Measurements from ENCODE around the gene ZNF564. TPM values are rescaled to one million over a fixed set of nuclear protein-coding genes. Genes with fewer than 3 reads are reported as not detected.

The ZNF564 gene
- total and polyA plus RNA-seq, 2 of the 13 experiments (the other 11 are each of a cell fraction or from before 2014, with no cell fraction given), result 2.3 to 11.1 TPM

GRCh38 chr19:12481781-12482508 lies 69.3 kb downstream of the ZNF564 start:
- no TSS peak for BruUV-seq (replicated peaks)
- Histone ChIP-seq H3K4me3 (replicated peaks in 1 of 3; ENCODE audit: insufficient read depth in 1 of 3, low read depth in 2 of 3, low read length in 3 of 3) (no peak overlapping the region), H3K27ac (ENCODE audit: extremely low read length, insufficient read depth, low read length) (peak overlapping the region; percentile 23), H3K9me3 (ENCODE audit: low read length) (no peaks in the 10 kb centered on the region), H3K4me2 (ENCODE audit: low read depth, low read length) (peak overlapping the region; percentile 38), H4K20me1 (ENCODE audit: insufficient read depth, low read length) (no peaks in the 10 kb centered on the region), H3K27me3 (ENCODE audit: control insufficient read depth in 1 of 2, insufficient read depth in 2 of 2, low read length in 2 of 2) (no peaks in the 10 kb centered on the region; a peak in 1 of 5 replicates), H3K79me2 (ENCODE audit: insufficient read depth, low read length) (peaks cover 35% of the 10 kb centered on the region), H3K4me1 (ENCODE audit: insufficient read depth, low read length) (peaks cover 37% of the 10 kb centered on the region), H3K9ac (ENCODE audit: insufficient read depth, low read depth, low read length) (0 out of 2 replicates have a peak overlapping the region, but pooled peaks have one; percentile 1), H3K36me3 (replicated peaks in 1 of 2; ENCODE audit: control insufficient read depth in 1 of 2, insufficient read depth in 2 of 2, low read length in 2 of 2) (no peaks in the 10 kb centered on the region), H2AFZ (ENCODE audit: low read length) (no peak overlapping the region)
- intact Hi-C loops (cut with micrococcal nuclease; ENCODE audit: unreplicated experiment), result loop anchor here (5.0 kb wide), 2 partner anchors 40 to 70 kb away; partner anchors contain the start of genes ZNF443 and ZNF564
- peak; percentile 38 for DNase-seq (ENCODE audit: low spot score)
- CTCF ChIA-PET (ENCODE audit: low intra/inter-chr PET ratio, low total read pairs), result no interaction called here
- ATAC-seq, result no peak
- no peak for FAIRE-seq
- in situ Hi-C loops (cut with HindIII; ENCODE audit: extremely low pct_ligation_motif_present, low pct_unique_long_range_greater_than_20kb), result loop anchor here (5.0 kb wide), 1 partner anchor 40 kb away; the partner anchor contains the start of gene ZNF443
- TF ChIP-seq STAG1 (CRISPR knock-in tag; IDR thresholded peaks at IDR 0.05), result no peak
- no peak for TF ChIP-seq MYNN (CRISPR knock-in tag; IDR thresholded peaks at IDR 0.05; ENCODE audit: low read depth)
- peak; percentile 84 for TF ChIP-seq ZNF646 (CRISPR knock-in tag; IDR thresholded peaks at IDR 0.05)
- TF ChIP-seq ZNF710 (CRISPR knock-in tag; IDR thresholded peaks at IDR 0.05; ENCODE audit: borderline replicate concordance), result no peak
- peak; percentile 48; the same call in 1 of the 2 replicates for TF ChIP-seq CEBPB (IDR thresholded peaks at IDR 0.05; ENCODE audit: borderline replicate concordance, low read depth, low read length)
- peak; percentile 59 for TF ChIP-seq CEBPG (CRISPR knock-in tag; IDR thresholded peaks at IDR 0.05)
- TF ChIP-seq ZNF770 (CRISPR knock-in tag; IDR thresholded peaks at IDR 0.05), result peak; percentile 84
- TF ChIP-seq SALL1 (CRISPR knock-in tag; IDR thresholded peaks at IDR 0.05), result no peak; the same call in 1 of the 2 replicates
- TF ChIP-seq FOXP1 (IDR thresholded peaks at IDR 0.05), result no peak
- TF ChIP-seq FOXP1 (CRISPR knock-in tag; IDR thresholded peaks at IDR 0.05), result no peak
- no peak for TF ChIP-seq MBD4 (IDR thresholded peaks at IDR 0.05; ENCODE audit: borderline replicate concordance, low read length)
- TF ChIP-seq ZNF501 (CRISPR knock-in tag; IDR thresholded peaks at IDR 0.05), result no peak
- no peak for TF ChIP-seq MED1 (CRISPR knock-in tag; IDR thresholded peaks at IDR 0.05)
- POLR2A ChIA-PET, result interaction anchor here (1.2 to 6.1 kb wide), 3 partner anchors 14 to 116 kb away, joined by 3 to 62 read pairs (median 4); partner anchors contain the start of genes ZNF442 and ZNF443
- 63% methylated on average over 4 of the region's 4 CpGs for WGBS (ENCODE audit: low lambda C conversion rate)
